ENCODE results near the gene CCDC57. TPM values are rescaled to one million over a fixed set of nuclear protein-coding genes. Genes with fewer than 3 reads are reported as not detected.

CCDC57 gene
- total and polyA plus RNA-seq, 9 of the 15 experiments (the other 6 are each of a cell fraction or from before 2014, with no cell fraction given) = 0.83 to 36.2 (median 13.6) TPM

DNA sequence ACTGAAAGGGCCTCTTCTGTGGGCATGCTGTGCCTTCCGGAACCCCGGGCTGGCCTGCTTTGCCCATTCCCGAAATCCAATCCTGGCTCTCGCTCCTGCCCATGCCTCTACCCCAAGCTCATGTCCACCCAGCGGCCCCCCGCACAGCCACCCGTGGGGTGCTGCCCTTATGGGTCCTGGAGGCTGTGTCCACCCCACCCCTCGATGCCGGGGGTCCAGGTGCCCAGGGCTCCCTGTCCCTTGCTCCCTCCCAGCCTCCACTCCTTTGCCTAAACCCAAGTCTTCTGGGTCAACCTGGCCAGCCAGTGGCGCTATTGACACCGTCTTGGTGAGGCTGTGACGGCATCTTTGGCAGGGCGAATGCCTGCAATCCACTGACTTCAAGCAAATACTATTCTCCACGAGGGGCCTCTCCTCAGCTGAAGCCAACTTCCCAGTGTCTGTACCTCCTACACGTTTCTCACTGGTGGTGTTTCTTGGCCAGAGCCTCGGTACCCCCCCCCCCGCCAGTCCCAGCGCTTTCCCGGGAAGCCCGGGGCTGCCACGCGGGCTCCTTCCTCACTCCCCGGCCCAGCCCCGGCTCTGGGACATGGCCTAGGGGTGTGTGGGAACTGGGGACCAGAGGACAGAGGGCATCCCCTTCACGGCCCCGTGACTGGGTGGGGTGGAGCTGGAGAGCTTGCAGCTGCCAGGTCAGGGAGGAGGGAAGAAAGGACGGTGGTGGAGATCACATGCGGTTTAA lies 134.9 kb downstream of the CCDC57 start (continued):
- TF ChIP-seq, protein P1, sequence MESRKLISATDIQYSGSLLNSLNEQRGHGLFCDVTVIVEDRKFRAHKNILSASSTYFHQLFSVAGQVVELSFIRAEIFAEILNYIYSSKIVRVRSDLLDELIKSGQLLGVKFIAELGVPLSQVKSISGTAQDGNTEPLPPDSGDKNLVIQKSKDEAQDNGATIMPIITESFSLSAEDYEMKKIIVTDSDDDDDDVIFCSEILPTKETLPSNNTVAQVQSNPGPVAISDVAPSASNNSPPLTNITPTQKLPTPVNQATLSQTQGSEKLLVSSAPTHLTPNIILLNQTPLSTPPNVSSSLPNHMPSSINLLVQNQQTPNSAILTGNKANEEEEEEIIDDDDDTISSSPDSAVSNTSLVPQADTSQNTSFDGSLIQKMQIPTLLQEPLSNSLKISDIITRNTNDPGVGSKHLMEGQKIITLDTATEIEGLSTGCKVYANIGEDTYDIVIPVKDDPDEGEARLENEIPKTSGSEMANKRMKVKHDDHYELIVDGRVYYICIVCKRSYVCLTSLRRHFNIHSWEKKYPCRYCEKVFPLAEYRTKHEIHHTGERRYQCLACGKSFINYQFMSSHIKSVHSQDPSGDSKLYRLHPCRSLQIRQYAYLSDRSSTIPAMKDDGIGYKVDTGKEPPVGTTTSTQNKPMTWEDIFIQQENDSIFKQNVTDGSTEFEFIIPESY (CRISPR knock-in tag; IDR thresholded peaks at IDR 0.05) = peak; percentile 94
- TF ChIP-seq, protein P2, sequence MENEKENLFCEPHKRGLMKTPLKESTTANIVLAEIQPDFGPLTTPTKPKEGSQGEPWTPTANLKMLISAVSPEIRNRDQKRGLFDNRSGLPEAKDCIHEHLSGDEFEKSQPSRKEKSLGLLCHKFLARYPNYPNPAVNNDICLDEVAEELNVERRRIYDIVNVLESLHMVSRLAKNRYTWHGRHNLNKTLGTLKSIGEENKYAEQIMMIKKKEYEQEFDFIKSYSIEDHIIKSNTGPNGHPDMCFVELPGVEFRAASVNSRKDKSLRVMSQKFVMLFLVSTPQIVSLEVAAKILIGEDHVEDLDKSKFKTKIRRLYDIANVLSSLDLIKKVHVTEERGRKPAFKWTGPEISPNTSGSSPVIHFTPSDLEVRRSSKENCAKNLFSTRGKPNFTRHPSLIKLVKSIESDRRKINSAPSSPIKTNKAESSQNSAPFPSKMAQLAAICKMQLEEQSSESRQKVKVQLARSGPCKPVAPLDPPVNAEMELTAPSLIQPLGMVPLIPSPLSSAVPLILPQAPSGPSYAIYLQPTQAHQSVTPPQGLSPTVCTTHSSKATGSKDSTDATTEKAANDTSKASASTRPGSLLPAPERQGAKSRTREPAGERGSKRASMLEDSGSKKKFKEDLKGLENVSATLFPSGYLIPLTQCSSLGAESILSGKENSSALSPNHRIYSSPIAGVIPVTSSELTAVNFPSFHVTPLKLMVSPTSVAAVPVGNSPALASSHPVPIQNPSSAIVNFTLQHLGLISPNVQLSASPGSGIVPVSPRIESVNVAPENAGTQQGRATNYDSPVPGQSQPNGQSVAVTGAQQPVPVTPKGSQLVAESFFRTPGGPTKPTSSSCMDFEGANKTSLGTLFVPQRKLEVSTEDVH (IDR thresholded peaks at IDR 0.05; ENCODE audit: low read depth, partially characterized antibody) = peak; percentile 60
- TF ChIP-seq ZFP1 (CRISPR knock-in tag; IDR thresholded peaks at IDR 0.05) = no peak
- no peak for TF ChIP-seq TEAD4 (IDR thresholded peaks at IDR 0.05; ENCODE audit: low read length)
- TF ChIP-seq TEAD4 (CRISPR knock-in tag; IDR thresholded peaks at IDR 0.05; ENCODE audit: borderline replicate concordance) = no peak
- TF ChIP-seq NBN (IDR thresholded peaks at IDR 0.05; ENCODE audit: low read depth) = no peak
- 0 out of 2 replicates have a peak, but pooled peaks have one; percentile 56 for TF ChIP-seq ESRRB (CRISPR knock-in tag; IDR thresholded peaks at IDR 0.05; ENCODE audit: borderline replicate concordance)
- TF ChIP-seq, protein P3, sequence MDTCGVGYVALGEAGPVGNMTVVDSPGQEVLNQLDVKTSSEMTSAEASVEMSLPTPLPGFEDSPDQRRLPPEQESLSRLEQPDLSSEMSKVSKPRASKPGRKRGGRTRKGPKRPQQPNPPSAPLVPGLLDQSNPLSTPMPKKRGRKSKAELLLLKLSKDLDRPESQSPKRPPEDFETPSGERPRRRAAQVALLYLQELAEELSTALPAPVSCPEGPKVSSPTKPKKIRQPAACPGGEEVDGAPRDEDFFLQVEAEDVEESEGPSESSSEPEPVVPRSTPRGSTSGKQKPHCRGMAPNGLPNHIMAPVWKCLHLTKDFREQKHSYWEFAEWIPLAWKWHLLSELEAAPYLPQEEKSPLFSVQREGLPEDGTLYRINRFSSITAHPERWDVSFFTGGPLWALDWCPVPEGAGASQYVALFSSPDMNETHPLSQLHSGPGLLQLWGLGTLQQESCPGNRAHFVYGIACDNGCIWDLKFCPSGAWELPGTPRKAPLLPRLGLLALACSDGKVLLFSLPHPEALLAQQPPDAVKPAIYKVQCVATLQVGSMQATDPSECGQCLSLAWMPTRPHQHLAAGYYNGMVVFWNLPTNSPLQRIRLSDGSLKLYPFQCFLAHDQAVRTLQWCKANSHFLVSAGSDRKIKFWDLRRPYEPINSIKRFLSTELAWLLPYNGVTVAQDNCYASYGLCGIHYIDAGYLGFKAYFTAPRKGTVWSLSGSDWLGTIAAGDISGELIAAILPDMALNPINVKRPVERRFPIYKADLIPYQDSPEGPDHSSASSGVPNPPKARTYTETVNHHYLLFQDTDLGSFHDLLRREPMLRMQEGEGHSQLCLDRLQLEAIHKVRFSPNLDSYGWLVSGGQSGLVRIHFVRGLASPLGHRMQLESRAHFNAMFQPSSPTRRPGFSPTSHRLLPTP (IDR thresholded peaks at IDR 0.05; ENCODE audit: borderline replicate concordance, extremely low read depth, insufficient read length) = no peak
- no peak for TF ChIP-seq LEF1 (IDR thresholded peaks at IDR 0.05)
- TF ChIP-seq ELF2 (CRISPR knock-in tag; IDR thresholded peaks at IDR 0.05) = no peak
- TF ChIP-seq, protein P4, sequence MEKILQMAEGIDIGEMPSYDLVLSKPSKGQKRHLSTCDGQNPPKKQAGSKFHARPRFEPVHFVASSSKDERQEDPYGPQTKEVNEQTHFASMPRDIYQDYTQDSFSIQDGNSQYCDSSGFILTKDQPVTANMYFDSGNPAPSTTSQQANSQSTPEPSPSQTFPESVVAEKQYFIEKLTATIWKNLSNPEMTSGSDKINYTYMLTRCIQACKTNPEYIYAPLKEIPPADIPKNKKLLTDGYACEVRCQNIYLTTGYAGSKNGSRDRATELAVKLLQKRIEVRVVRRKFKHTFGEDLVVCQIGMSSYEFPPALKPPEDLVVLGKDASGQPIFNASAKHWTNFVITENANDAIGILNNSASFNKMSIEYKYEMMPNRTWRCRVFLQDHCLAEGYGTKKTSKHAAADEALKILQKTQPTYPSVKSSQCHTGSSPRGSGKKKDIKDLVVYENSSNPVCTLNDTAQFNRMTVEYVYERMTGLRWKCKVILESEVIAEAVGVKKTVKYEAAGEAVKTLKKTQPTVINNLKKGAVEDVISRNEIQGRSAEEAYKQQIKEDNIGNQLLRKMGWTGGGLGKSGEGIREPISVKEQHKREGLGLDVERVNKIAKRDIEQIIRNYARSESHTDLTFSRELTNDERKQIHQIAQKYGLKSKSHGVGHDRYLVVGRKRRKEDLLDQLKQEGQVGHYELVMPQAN (IDR thresholded peaks at IDR 0.05; ENCODE audit: borderline replicate concordance) = no peak
